HG02870 (cell line): ENCODE measurements around the gene TRAIP.

ENCODE experiments used
- ATAC-seq: cut with Tn5 transposase; IDR thresholded peaks from one replicate; pipeline ENCODE4 v1.9.1; 2021; ENCODE audit warnings: mild to moderate bottlenecking, moderate library complexity; ENCODE audit not compliant: unreplicated experiment

The TRAIP gene

DNA sequence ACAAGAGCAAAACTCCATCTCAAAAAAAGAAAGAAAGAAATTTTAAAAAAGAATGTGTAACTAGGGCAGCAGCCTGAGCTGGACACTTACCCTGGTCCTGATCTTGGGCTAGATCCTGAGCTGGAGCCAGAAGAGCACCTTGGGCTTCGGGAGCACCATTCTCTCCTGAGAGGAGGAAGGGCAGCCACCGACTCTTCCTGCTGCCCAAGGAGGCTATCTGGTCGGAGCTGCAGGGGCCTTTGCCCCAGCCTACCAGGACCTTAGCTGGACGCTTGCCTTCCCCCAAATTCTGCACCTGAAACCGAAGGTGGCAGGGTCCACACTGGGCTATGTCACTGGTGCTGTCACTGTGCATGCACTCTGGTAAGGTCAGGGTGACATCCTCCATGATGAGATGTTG lies 20.2 kb upstream of the TRAIP start:
- ATAC-seq: no peak

- ATAC-seq: no peak
Measured at GRCh38 chr3:49873623-49874022, 17.3 kb upstream of the TRAIP start.

- no peak for ATAC-seq
Measured at GRCh38 chr3:49872801-49873281, 16.5 kb upstream of the TRAIP start.

DNA sequence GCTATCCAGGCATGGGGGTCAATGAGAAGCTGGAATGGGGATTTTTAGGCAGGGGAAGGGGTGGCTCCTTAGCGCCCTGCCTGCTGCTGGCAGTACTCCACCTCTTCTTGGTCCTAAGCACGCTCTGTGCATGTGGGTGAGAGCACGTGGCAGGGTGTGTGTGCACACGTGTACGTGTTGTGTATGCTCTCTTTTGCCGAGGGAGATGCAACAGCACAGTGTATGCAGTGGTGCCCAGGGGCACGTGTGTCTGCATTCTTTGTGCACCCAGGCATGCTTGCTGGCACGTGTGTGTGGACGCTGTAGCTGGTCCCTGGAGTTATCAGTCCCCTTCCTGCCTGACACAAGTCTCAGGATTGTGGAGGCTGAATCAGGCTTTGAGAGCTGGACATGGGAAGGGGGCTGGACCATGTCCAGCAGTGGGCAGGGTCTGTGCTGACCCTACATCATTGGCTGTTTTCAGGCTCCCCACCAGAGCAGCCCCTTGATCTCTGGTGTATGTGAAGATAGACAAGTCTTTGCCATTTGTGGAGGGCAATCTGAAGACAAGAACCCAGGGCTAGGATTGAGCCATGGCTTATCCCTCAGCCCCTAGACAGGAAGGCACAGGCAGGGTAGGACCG lies 15.3 kb upstream of the TRAIP start:
- ATAC-seq: no peak

GRCh38 chr3:49869525-49870126 lies 13.3 kb upstream of the TRAIP start, which contains the start of gene CAMKV:
Gene CAMKV, minus strand, starts transcription at chr3:49869906. Its CDS starts 7,518 bp downstream, at chr3:49862388.
- ATAC-seq: no peak

- ATAC-seq: no peak
Measured at GRCh38 chr3:49868862-49869466, 12.6 kb upstream of the TRAIP start.

- no peak for ATAC-seq
Measured at GRCh38 chr3:49867871-49868321, 11.5 kb upstream of the TRAIP start.

- ATAC-seq: no peak
Measured at GRCh38 chr3:49867400-49867799, 11.0 kb upstream of the TRAIP start.

GRCh38 chr3:49865198-49865784 lies 8.9 kb upstream of the TRAIP start:
- ATAC-seq: no peak

DNA sequence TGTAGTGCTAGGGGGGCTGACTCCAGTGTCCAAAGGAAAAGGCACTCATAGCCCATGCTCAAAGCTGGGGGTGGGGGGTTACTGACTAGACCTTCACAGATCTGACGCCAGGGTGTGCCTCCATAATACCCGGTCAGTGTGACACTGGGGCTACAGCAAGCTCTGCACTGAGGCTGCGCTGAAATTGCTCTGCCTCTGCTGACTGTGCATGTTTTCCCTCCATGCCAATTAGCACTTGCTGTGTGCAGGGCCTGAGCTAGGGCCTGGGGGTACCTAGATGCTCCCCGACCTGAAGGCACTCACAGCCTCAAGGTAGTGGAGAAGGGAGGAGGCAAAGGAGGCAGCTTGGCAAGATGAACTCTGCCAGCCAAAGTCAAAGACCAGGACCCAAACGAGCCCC lies 8.1 kb upstream of the TRAIP start:
- no peak for ATAC-seq

- ATAC-seq: no peak
Measured at GRCh38 chr3:49859576-49860305, 3.4 kb upstream of the TRAIP start.

- ATAC-seq: no peak
Measured at GRCh38 chr3:49855662-49856061, 702 bp downstream of the TRAIP start.

DNA sequence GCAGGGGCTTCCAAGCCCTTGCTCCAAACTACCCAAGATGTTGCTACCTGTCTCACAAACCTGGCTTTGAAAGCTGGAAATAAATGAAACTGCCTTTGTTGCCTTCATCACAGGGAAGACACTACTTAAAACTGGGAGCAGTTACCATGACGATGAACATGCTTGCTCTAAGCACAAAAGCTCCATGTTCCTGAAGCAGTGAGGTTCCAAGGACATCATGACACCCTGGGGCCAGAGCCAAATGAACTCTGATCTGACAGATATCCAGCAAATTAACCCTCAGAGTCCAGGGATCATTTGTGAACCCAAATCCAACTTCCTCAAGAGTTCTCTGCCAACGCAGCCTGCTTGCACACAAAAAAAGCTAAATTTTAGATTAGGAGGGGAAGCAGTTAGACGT lies 10.7 kb downstream of the TRAIP start:
- ATAC-seq: no peak

DNA sequence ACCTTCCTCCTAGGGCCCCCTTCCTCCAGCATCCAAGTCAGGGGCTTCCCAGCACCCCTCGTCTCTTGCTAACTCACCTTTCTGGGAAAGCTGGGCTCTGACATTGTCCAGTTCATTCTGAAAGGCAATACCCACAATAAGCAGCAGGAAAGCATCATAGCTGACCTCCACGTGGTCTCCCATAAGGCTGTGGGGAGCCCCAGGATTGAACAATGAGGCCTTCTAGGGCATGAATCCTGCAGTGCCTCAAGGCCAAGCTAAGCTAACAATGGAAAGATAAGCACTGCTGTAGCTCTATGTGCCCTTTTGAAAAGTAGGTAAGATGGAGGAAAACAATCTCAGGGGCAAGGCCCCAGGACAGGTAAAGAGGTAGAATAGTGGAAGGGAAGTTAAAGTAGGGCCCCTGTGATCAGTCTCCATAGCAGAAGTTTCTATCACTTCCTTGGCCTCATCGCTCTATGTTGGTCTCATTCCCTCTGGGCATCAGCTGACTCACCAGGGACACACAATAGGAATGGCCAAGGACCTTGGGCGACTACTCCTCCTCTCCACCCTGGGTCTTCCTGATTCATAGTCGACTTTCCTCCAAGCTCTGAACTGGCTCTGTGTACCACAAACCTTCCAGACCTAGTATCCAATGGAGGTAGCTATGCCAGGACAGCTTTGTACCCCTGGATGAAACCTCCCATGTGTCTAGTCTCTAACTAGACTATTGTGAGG lies 11.7 kb downstream of the TRAIP start:
- no peak for ATAC-seq

GRCh38 chr3:49842843-49843517 lies 13.4 kb downstream of the TRAIP start:
- ATAC-seq: no peak

GRCh38 chr3:49841806-49842205 lies 14.6 kb downstream of the TRAIP start:
- no peak for ATAC-seq

DNA sequence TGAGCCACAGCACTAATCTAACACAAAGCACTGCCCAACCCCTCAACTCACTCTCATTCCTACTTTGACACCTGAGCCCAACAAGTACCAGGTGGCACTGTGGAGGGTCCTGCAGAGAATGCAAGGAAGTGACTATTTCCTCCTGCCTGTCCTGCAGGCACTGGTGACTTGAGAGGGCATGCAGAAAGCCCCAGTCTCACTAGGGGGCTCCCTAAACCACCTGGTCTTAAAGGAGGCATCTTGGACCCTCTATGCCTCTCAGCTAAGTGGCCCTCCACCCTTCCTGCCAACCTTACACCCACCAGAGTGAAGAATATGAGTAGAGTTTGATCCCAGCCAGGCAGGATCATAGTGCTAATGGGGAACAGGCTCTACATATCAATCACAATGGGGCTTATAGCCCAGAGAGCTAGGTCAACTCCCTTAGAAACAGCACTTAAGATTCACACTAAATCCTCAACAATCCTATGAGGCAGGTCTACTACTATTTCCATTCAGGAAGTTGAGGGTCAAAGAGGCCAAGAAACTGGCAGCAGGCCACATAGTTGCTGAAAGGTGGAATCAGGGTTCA lies 15.2 kb downstream of the TRAIP start:
- ATAC-seq: no peak

DNA sequence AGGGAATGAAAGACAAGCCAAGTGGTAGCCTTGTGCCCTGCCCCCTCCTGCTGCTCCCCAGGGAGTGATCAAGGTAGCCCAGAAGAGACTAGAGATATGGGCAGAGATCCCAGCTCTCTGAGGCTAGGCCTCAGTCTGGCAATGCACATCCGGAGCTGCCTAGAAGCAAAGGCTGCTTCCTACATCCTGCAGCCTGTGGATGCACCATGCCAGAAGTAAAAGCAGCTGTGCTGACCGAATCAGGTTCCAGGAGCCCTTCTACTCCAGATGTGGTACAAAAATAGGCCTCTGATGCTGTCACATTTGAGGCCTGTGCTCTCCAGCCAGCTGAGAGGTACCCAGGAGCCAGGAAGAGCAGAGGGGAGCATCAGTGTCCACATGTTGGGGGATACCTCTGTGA lies 16.0 kb downstream of the TRAIP start:
- ATAC-seq: no peak

DNA sequence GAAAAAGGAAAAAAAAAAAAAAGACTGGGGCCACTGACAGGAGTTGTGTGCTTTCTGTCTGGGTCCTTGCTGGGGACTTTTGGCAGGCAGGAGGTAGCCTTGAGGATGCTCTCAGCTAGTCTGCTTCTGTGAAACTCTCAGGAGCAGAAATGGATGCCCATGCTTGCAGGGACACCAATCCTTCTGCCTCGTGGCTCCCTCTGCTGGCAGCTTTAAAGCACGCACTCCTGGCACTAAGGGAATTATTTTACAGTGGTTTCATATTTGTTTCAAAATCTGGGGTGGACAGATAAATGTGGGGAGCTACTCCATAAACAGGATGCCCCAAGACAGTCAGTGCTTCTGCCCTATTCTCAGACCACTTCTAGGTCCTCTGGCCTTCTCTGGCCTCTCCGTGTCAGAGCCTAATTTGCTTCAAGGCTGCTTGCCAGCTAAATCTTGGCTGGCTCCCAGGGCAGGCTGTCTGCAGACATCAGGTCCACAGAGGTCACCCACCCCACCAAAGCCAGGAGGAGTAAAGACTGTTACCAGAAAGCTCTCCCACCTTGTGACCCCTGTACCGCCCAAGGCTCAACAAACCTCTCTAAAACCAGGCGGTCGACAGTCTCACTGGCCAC lies 17.1 kb downstream of the TRAIP start:
- ATAC-seq: no peak
